ENCODE data around the gene EIF4G2.

GRCh38 chr11:10763766-10764165 lies 45.0 kb downstream of the EIF4G2 start:
- TF ChIP-seq CTCF (IDR thresholded peaks at IDR 0.05; ENCODE audit: borderline replicate concordance, extremely low read depth, low read length, poor library complexity, severe bottlenecking) (no peak), EZH2 (IDR thresholded peaks at IDR 0.05; ENCODE audit: borderline replicate concordance, low read depth, low read length, severe bottlenecking) (no peak)
